SW480 (cell line): ENCODE measurements around the gene RPL27A.

Experiments
- DNase-seq: peaks from one replicate; pipeline ENCODE4 v3.0.0-alpha.2; 2016; ENCODE audit warnings: low spot score

RPL27A gene

GRCh38 chr11:8701891-8702597 lies 19.5 kb downstream of the RPL27A start:
- DNase-seq, result no peak

GRCh38 chr11:8702598-8702915 lies 20.0 kb downstream of the RPL27A start:
- no peak for DNase-seq

GRCh38 chr11:8704136-8704535 lies 21.5 kb downstream of the RPL27A start:
- no peak for DNase-seq

GRCh38 chr11:8705146-8705545 lies 22.6 kb downstream of the RPL27A start:
- no peak for DNase-seq

- DNase-seq, result no peak
These were observed 24.3 kb downstream of the RPL27A start for GRCh38 chr11:8706673-8707432.

- no peak for DNase-seq
These were observed 25.1 kb downstream of the RPL27A start for GRCh38 chr11:8707541-8708191.

GRCh38 chr11:8709002-8709672 lies 26.5 kb downstream of the RPL27A start:
- no peak for DNase-seq

- no peak for DNase-seq
These were observed 27.2 kb downstream of the RPL27A start for GRCh38 chr11:8709777-8710176.

GRCh38 chr11:8711895-8712442 lies 29.4 kb downstream of the RPL27A start:
- DNase-seq, result no peak

GRCh38 chr11:8712506-8712905 lies 29.9 kb downstream of the RPL27A start:
- no peak for DNase-seq

- DNase-seq, result no peak
These were observed 31.3 kb downstream of the RPL27A start for GRCh38 chr11:8713760-8714454.

- no peak for DNase-seq
These were observed 32.1 kb downstream of the RPL27A start for GRCh38 chr11:8714622-8715225.

GRCh38 chr11:8715501-8715900 lies 32.9 kb downstream of the RPL27A start:
- no peak for DNase-seq

- DNase-seq, result no peak
These were observed 34.9 kb downstream of the RPL27A start for GRCh38 chr11:8717544-8717875.

- DNase-seq, result no peak
These were observed 35.5 kb downstream of the RPL27A start for GRCh38 chr11:8717876-8718753.

GRCh38 chr11:8719211-8719649 lies 36.6 kb downstream of the RPL27A start:
- DNase-seq, result peak; percentile 35

- no peak for DNase-seq
These were observed 37.1 kb downstream of the RPL27A start for GRCh38 chr11:8719721-8720120.

GRCh38 chr11:8720352-8720751 lies 37.8 kb downstream of the RPL27A start:
- no peak for DNase-seq

- no peak for DNase-seq
These were observed 38.4 kb downstream of the RPL27A start for GRCh38 chr11:8720868-8721608.
